ENCODE data around the gene PDCL2.

The PDCL2 gene

DNA sequence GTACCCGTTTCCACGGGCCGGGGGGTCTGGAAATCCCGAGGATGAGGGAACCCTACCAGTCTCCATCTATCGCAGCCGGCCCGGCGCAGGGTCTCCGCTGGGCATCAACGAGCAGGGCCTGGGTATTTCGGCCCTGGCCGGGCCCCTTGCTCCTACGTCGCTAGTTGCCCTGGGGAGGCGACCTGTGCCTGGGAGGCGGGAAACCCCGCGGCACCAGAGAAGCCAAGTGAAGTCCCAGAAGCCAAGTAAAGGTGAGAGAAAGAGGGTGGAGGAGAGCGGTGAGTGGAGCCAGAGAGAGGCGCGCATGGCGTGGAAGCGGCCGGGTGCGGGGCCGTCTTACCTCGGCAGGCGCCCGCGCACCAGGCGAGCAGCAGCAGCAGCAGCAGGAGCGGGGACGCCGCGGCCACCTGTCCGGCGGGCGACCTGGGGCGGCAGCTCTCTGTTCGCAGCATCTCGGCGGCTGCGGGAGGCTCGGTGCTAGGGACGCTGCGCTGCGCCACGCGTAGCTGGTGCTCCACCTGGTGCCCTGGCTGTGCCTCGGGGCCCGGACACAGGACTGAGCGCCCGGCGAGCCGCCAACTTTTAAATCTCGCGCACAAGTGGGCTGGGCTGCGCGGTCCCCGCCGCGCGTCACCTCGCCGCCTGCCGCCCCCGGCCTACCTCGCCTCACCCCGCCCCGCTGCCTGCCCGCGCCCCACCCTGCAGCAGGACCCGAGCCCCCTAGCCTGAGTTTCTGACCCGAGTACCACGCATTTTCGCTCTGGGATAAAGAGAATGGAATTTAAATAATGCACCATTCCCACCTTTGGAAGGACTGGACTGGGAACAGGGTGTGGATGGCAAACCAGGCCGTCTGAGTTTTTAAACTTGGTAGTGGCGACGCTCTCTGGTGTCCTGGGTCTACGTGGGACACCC lies 44.0 kb upstream of the PDCL2 start, which contains the start of gene NMU:
NMU (minus strand) TSS at position 558 of the 915 bp plus-strand sequence; CDS start at position 452, 106 bp downstream.
- H3K27me3 ChIP-seq (ENCODE audit: low read length), result no peaks in the 10 kb centered on the region
- H2AFZ ChIP-seq (ENCODE audit: low read depth, low read length, severe bottlenecking), result no peak within 1 kb of the TSS
- H3K27ac ChIP-seq (ENCODE audit: low read depth, low read length), result no peak within 1 kb of the TSS
- H3F3A ChIP-seq (ENCODE audit: insufficient read depth), result no peaks in the 10 kb centered on the region
- TF ChIP-seq, protein P1, sequence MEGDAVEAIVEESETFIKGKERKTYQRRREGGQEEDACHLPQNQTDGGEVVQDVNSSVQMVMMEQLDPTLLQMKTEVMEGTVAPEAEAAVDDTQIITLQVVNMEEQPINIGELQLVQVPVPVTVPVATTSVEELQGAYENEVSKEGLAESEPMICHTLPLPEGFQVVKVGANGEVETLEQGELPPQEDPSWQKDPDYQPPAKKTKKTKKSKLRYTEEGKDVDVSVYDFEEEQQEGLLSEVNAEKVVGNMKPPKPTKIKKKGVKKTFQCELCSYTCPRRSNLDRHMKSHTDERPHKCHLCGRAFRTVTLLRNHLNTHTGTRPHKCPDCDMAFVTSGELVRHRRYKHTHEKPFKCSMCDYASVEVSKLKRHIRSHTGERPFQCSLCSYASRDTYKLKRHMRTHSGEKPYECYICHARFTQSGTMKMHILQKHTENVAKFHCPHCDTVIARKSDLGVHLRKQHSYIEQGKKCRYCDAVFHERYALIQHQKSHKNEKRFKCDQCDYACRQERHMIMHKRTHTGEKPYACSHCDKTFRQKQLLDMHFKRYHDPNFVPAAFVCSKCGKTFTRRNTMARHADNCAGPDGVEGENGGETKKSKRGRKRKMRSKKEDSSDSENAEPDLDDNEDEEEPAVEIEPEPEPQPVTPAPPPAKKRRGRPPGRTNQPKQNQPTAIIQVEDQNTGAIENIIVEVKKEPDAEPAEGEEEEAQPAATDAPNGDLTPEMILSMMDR (IDR thresholded peaks at IDR 0.05; ENCODE audit: insufficient read depth, low read length, poor library complexity, severe bottlenecking), result no peak
- TF ChIP-seq EZH2phosphoT487 (conservative IDR thresholded peaks at IDR 0.05; ENCODE audit: low read length), result no peak
- no peak within 1 kb of the TSS for H3K4me3 ChIP-seq (ENCODE audit: insufficient read depth, low read length, poor library complexity, severe bottlenecking)
- no peak within 1 kb of the TSS for H3K4me2 ChIP-seq (ENCODE audit: low read depth, low read length, poor library complexity, severe bottlenecking)
- no peaks in the 10 kb centered on the region for H3K79me2 ChIP-seq (ENCODE audit: insufficient read depth, low read length)
- H3K9me2 ChIP-seq (replicated peaks; ENCODE audit: insufficient read depth, low read length), result no peaks in the 10 kb centered on the region
- H4K20me1 ChIP-seq (ENCODE audit: low read depth, low read length), result no peaks in the 10 kb centered on the region
- no peak within 1 kb of the TSS for H3K9ac ChIP-seq (ENCODE audit: low read length)
- no peaks in the 10 kb centered on the region for H3K36me3 ChIP-seq (ENCODE audit: low read length)
- no peaks in the 10 kb centered on the region for H3K9me3 ChIP-seq (ENCODE audit: insufficient read depth, low read length)

- Histone ChIP-seq H3K9ac (ENCODE audit: low read length) (no peak overlapping the region), H3K4me3 (ENCODE audit: insufficient read depth, low read length, poor library complexity, severe bottlenecking) (no peak overlapping the region), H3K36me3 (ENCODE audit: low read length) (no peaks in the 10 kb centered on the region), H4K20me1 (ENCODE audit: low read depth, low read length) (no peaks in the 10 kb centered on the region), H3K4me2 (ENCODE audit: low read depth, low read length, poor library complexity, severe bottlenecking) (no peak overlapping the region), H3K9me3 (ENCODE audit: insufficient read depth, low read length) (no peaks in the 10 kb centered on the region), H3F3A (ENCODE audit: insufficient read depth) (no peaks in the 10 kb centered on the region), H3K27ac (ENCODE audit: low read depth, low read length) (no peak overlapping the region), H2AFZ (ENCODE audit: low read depth, low read length, severe bottlenecking) (no peak overlapping the region), H3K9me2 (replicated peaks; ENCODE audit: insufficient read depth, low read length) (no peaks in the 10 kb centered on the region), H3K27me3 (ENCODE audit: low read length) (no peaks in the 10 kb centered on the region), H3K79me2 (ENCODE audit: insufficient read depth, low read length) (no peaks in the 10 kb centered on the region)
- TF ChIP-seq, protein P1 (IDR thresholded peaks at IDR 0.05; ENCODE audit: insufficient read depth, low read length, poor library complexity, severe bottlenecking), result no peak
- no peak for TF ChIP-seq EZH2phosphoT487 (conservative IDR thresholded peaks at IDR 0.05; ENCODE audit: low read length)
Measured at GRCh38 chr4:55635282-55635681, 43.2 kb upstream of the PDCL2 start.

DNA sequence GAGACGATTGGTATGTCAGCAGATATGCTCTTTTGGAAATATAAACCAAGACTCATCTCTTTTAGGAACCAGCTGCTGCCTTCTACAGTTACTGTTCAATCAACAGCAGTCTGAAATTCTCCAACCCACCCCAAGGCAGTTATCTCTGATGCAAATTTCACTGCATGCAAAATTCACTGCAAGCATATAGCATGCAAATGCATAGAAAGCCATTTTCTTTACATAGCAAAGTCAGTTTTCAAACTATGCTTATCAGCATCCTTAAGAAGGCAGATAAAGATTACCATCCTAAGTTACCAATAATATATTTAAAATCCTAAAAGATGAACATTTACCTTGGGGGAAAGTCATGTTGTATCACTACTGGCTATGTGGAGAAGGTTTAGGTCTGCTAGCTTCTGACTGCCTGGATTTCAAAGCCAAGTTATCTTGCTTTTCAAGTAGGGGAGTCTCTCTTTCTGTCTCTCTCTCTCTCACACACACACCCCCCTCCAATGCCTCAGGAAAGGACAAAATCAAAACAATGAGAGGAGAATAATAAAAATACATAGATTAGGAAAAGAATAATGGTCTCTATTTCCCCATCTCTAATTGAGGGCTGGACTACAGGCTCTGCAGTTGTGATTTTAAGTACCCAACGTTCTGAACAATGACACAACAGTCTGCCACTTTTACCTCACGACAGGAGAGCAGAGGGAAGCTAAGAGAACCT lies 42.5 kb upstream of the PDCL2 start:
- Histone ChIP-seq H3K36me3 (ENCODE audit: low read length) (no peaks in the 10 kb centered on the region), H2AFZ (ENCODE audit: low read depth, low read length, severe bottlenecking) (no peak overlapping the region), H3K27me3 (ENCODE audit: low read length) (no peaks in the 10 kb centered on the region), H3K9me3 (ENCODE audit: insufficient read depth, low read length) (no peaks in the 10 kb centered on the region), H3K4me3 (ENCODE audit: insufficient read depth, low read length, poor library complexity, severe bottlenecking) (no peak overlapping the region), H3K79me2 (ENCODE audit: insufficient read depth, low read length) (no peaks in the 10 kb centered on the region), H4K20me1 (ENCODE audit: low read depth, low read length) (no peaks in the 10 kb centered on the region), H3K9me2 (replicated peaks; ENCODE audit: insufficient read depth, low read length) (no peaks in the 10 kb centered on the region), H3K4me2 (ENCODE audit: low read depth, low read length, poor library complexity, severe bottlenecking) (no peak overlapping the region), H3K9ac (ENCODE audit: low read length) (no peak overlapping the region), H3F3A (ENCODE audit: insufficient read depth) (no peaks in the 10 kb centered on the region), H3K27ac (ENCODE audit: low read depth, low read length) (no peak overlapping the region)
- TF ChIP-seq EZH2phosphoT487 (conservative IDR thresholded peaks at IDR 0.05; ENCODE audit: low read length), result no peak
- TF ChIP-seq, protein P1 (IDR thresholded peaks at IDR 0.05; ENCODE audit: insufficient read depth, low read length, poor library complexity, severe bottlenecking), result no peak

All from SU-DHL-6 (cell line).